Endothelial cell (in vitro differentiated cells): ENCODE measurements around the gene GNAT1. TPM values are rescaled to one million over a fixed set of nuclear protein-coding genes. Genes with fewer than 3 reads are reported as not detected.

Source experiments
- DNase-seq: peaks from one replicate; pipeline ENCODE4 v3.0.0; 2021; ENCODE audit warnings: low spot score
- H3K27ac Mint-ChIP-seq: one replicate; pipeline ENCODE4 v1.8.0; 2021; ENCODE audit warnings: mixed read lengths, inconsistent platforms; ENCODE audit not compliant: unreplicated experiment
- H3K27me3 Mint-ChIP-seq: one replicate; pipeline ENCODE4 v1.8.0; 2021; ENCODE audit warnings: mild to moderate bottlenecking, moderate library complexity, mixed read lengths, inconsistent platforms; ENCODE audit not compliant: unreplicated experiment
- H3K36me3 Mint-ChIP-seq: one replicate; pipeline ENCODE4 v1.8.0; 2021; ENCODE audit warnings: mild to moderate bottlenecking, low read depth, mixed read lengths, inconsistent platforms; ENCODE audit not compliant: unreplicated experiment
- H3K4me1 Mint-ChIP-seq: one replicate; pipeline ENCODE4 v1.8.0; 2021; ENCODE audit warnings: mild to moderate bottlenecking, mixed read lengths, inconsistent platforms; ENCODE audit not compliant: unreplicated experiment
- H3K4me3 Mint-ChIP-seq: one replicate; pipeline ENCODE4 v1.8.0; 2021; ENCODE audit warnings: mild to moderate bottlenecking, mixed read lengths, inconsistent platforms; ENCODE audit not compliant: unreplicated experiment
- H3K9me3 Mint-ChIP-seq: one replicate; pipeline ENCODE4 v1.8.0; 2021; ENCODE audit warnings: mixed read lengths, inconsistent platforms; ENCODE audit not compliant: unreplicated experiment
- CTCF ChIP-seq: fragments of 200-600 bp; sonication (generic); IDR thresholded peaks from one replicate; pipeline ENCODE4 v1.5.0; 2021; ENCODE audit warnings: antibody characterized with exemption; ENCODE audit not compliant: unreplicated experiment
- total RNA-seq: library from RNA; stranded (reverse); fragmentation: NEBNext Ultra II Directional; extraction: Animal tissue kit (Norgen Biotek cat#: 25700); gene quantifications from one replicate; pipeline ENCODE4 v1.2.1, GENCODE V29; 2021; ENCODE audit not compliant: unreplicated experiment

GNAT1 gene
- total RNA-seq, 1 donor from 2014 or later, result 0.59 TPM

- H3K4me3 Mint-ChIP-seq, result no peak overlapping the region
- peaks cover 12% of the 10 kb centered on the region for H3K4me1 Mint-ChIP-seq
- no peak for DNase-seq
- peaks cover 4% of the 10 kb centered on the region for H3K27me3 Mint-ChIP-seq
- H3K27ac Mint-ChIP-seq, result no peak overlapping the region
- H3K36me3 Mint-ChIP-seq, result peaks cover 3% of the 10 kb centered on the region
- no peaks in the 10 kb centered on the region for H3K9me3 Mint-ChIP-seq
- TF ChIP-seq CTCF, result no peak
Observed at GRCh38 chr3:50172626-50173220, 18.7 kb upstream of the GNAT1 start.

DNA sequence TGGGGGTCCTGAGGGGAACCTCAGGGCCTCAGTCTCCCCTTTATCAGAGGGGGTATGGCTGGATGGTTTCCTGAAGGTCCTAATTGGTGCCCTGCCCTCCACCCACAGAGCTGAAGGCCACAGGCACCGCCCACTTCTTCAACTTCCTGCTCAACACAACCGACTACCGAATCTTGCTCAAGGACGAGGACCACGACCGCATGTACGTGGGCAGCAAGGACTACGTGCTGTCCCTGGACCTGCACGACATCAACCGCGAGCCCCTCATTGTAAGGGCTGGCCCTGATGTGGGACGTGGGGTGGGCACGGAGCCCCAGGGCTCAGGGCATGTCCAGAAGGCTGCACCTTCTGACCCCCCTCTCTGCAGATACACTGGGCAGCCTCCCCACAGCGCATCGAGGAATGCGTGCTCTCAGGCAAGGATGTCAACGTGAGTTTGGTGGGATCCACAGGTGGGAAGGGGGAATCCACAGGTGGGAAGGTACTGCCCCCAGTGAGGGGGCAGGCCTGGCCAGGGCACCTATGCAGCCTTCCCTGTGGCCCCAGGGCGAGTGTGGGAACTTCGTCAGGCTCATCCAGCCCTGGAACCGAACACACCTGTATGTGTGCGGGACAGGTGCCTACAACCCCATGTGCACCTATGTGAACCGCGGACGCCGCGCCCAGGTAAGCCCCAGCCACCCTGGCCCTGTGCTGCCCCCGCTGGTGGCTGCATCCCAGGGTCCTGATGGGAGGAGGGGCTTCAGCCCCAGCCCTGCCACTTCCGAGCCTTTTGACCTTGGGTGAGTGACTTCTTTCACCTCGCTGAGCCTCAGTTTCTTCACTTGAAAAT is 17.5 kb upstream of the GNAT1 start:
- no peak for DNase-seq

GRCh38 chr3:50174517-50174895 is 16.9 kb upstream of the GNAT1 start:
- H3K27me3 Mint-ChIP-seq, result peaks cover 4% of the 10 kb centered on the region
- no peak overlapping the region for H3K27ac Mint-ChIP-seq
- TF ChIP-seq CTCF, result no peak
- no peak for DNase-seq
- no peak overlapping the region for H3K4me3 Mint-ChIP-seq
- H3K36me3 Mint-ChIP-seq, result peaks cover 3% of the 10 kb centered on the region
- no peaks in the 10 kb centered on the region for H3K9me3 Mint-ChIP-seq
- peaks cover 8% of the 10 kb centered on the region for H3K4me1 Mint-ChIP-seq

More for the DNA sequence above, 17.5 kb upstream of the GNAT1 start:
- peaks cover 3% of the 10 kb centered on the region for H3K36me3 Mint-ChIP-seq
- no peak overlapping the region for H3K27ac Mint-ChIP-seq
- peak overlapping the region; percentile 83 for H3K4me3 Mint-ChIP-seq
- TF ChIP-seq CTCF, result no peak
- no peaks in the 10 kb centered on the region for H3K9me3 Mint-ChIP-seq
- H3K27me3 Mint-ChIP-seq, result peaks cover 4% of the 10 kb centered on the region
- peaks cover 8% of the 10 kb centered on the region for H3K4me1 Mint-ChIP-seq

DNA sequence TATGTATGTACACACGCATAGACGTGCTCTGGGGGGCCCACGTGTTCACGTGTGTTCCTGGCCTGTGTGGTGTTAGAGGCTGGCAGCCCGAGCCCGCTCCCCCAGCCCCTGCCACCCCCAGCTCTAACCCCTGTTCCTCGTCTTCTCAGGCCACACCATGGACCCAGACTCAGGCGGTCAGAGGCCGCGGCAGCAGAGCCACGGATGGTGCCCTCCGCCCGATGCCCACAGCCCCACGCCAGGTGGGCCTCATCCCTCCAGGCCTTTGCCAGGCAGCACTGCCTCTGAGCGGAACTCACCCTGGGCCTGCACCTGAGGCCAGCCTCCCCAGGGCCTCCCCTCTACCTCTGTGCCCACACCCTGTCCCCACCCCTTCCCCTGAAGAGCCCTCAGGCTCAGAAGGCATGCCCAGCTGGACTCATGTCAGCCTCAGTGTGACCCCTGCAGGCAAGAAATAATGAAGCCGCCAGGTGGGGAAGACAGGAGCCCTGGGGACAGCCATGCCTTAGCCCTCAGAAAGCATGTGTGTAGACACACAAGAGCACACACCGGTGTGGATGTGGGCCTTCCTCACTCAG is 16.4 kb upstream of the GNAT1 start:
- DNase-seq, result no peak
- no peak for TF ChIP-seq CTCF
- peaks cover 7% of the 10 kb centered on the region for H3K36me3 Mint-ChIP-seq
- H3K27ac Mint-ChIP-seq, result no peak overlapping the region
- no peaks in the 10 kb centered on the region for H3K9me3 Mint-ChIP-seq
- no peak overlapping the region for H3K4me3 Mint-ChIP-seq
- H3K4me1 Mint-ChIP-seq, result peaks cover 8% of the 10 kb centered on the region
- peaks cover 4% of the 10 kb centered on the region for H3K27me3 Mint-ChIP-seq

- Mint-ChIP-seq H3K9me3 (no peaks in the 10 kb centered on the region), H3K4me1 (peaks cover 2% of the 10 kb centered on the region), H3K27ac (no peak overlapping the region), H3K27me3 (peaks cover 4% of the 10 kb centered on the region), H3K4me3 (no peak overlapping the region), H3K36me3 (peaks cover 17% of the 10 kb centered on the region)
- no peak for TF ChIP-seq CTCF
- no peak for DNase-seq
Observed at GRCh38 chr3:50177346-50177745, 14.1 kb upstream of the GNAT1 start.
